Measurements from ENCODE around the gene HOXA6.

The HOXA6 gene

GRCh38 chr7:27099453-27100370 lies 47.9 kb downstream of the HOXA6 start:
- no peak for TF ChIP-seq CTCF (IDR thresholded peaks at IDR 0.05)
- Histone ChIP-seq H3K4me3 (no peak overlapping the region), H3K27ac (no peak overlapping the region)
- DNase-seq (ENCODE audit: low spot score): no peak

- Histone ChIP-seq H3K4me3 (peak overlapping the region; percentile 55), H3K27ac (peak overlapping the region in 1 of 2 donors; percentile 40)
- DNase-seq (ENCODE audit: low spot score): no peak
- no peak for TF ChIP-seq CTCF (IDR thresholded peaks at IDR 0.05)
Observed at GRCh38 chr7:27098578-27099451, 48.8 kb downstream of the HOXA6 start.

GRCh38 chr7:27097686-27098577 lies 49.6 kb downstream of the HOXA6 start:
- Histone ChIP-seq H3K27ac (peak overlapping the region in 1 of 2 donors; percentile 40), H3K4me3 (peak overlapping the region; percentile 86)
- no peak for DNase-seq (ENCODE audit: low spot score)
- no peak for TF ChIP-seq CTCF (IDR thresholded peaks at IDR 0.05)

GRCh38 chr7:27096768-27097514 lies 50.6 kb downstream of the HOXA6 start:
- Histone ChIP-seq H3K4me3 (peak overlapping the region; percentile 86), H3K27ac (peak overlapping the region in 1 of 2 donors; percentile 83)
- no peak for DNase-seq (ENCODE audit: low spot score)
- no peak for TF ChIP-seq CTCF (IDR thresholded peaks at IDR 0.05)

- peak within 1 kb of the TSS; percentile 86 for H3K4me3 ChIP-seq
- peak within 1 kb of the TSS in 1 of 2 donors; percentile 83 for H3K27ac ChIP-seq
- no peak for DNase-seq (ENCODE audit: low spot score)
- TF ChIP-seq CTCF (IDR thresholded peaks at IDR 0.05): no peak
Observed at GRCh38 chr7:27095897-27096767, 51.4 kb downstream of the HOXA6 start, which contains the start of gene HOXA1. HOXA1 (minus strand) TSS chr7:27096000; CDS start chr7:27095912, 88 bp downstream.
